ENCODE measurements around the gene RCAN3.
A peak's percentile ranks its signal among the peaks of the same experiment; 100 is the strongest.

Gene RCAN3

DNA sequence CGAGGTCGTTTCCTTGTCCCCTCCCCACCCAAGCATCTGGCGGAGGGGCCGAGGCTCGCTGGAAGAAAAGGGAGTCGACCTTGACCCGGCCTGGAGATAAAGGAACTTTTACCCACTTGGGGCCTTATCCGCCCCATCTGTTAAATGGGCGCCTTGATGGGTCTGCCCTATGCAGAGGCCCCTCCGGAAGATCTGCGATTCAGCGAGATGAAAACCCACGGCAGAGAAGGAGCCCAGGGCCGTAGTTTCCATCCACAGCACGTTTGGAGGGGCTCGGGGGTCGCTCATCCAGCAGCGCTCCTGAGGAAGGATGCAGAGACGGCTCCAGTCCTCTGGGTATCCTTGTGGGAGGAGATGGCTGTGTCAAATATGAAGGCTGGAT, 53.8 kb downstream of the RCAN3 start:
- Histone ChIP-seq H3K9me3 (ENCODE audit: severe bottlenecking) (no peaks in the 10 kb centered on the region), H3K27ac (ENCODE audit: poor library complexity, severe bottlenecking) (no peak overlapping the region), H3K4me3 (ENCODE audit: severe bottlenecking) (peak overlapping the region; percentile 24), H3K27me3 (ENCODE audit: insufficient read depth, poor library complexity, severe bottlenecking) (no peaks in the 10 kb centered on the region), H3K4me1 (ENCODE audit: insufficient read depth, poor library complexity, severe bottlenecking) (no peaks in the 10 kb centered on the region), H3K36me3 (ENCODE audit: low read depth) (no peaks in the 10 kb centered on the region)
- DNase-seq (ENCODE audit: low spot score), result no peak
- no peak for ATAC-seq (ENCODE audit: low read depth)
- TF ChIP-seq CTCF (IDR thresholded peaks at IDR 0.05; ENCODE audit: poor library complexity, severe bottlenecking), result no peak

- ATAC-seq (ENCODE audit: low read depth) (no peak), DNase-seq (ENCODE audit: low spot score) (no peak)
- Histone ChIP-seq H3K27me3 (ENCODE audit: insufficient read depth, poor library complexity, severe bottlenecking) (no peaks in the 10 kb centered on the region), H3K27ac (ENCODE audit: poor library complexity, severe bottlenecking) (no peak overlapping the region), H3K4me1 (ENCODE audit: insufficient read depth, poor library complexity, severe bottlenecking) (no peaks in the 10 kb centered on the region), H3K36me3 (ENCODE audit: low read depth) (no peaks in the 10 kb centered on the region), H3K9me3 (ENCODE audit: severe bottlenecking) (no peaks in the 10 kb centered on the region), H3K4me3 (ENCODE audit: severe bottlenecking) (no peak overlapping the region)
- TF ChIP-seq CTCF (IDR thresholded peaks at IDR 0.05; ENCODE audit: poor library complexity, severe bottlenecking), result no peak
Observed at GRCh38 chr1:24557220-24557619, 54.6 kb downstream of the RCAN3 start.

DNA sequence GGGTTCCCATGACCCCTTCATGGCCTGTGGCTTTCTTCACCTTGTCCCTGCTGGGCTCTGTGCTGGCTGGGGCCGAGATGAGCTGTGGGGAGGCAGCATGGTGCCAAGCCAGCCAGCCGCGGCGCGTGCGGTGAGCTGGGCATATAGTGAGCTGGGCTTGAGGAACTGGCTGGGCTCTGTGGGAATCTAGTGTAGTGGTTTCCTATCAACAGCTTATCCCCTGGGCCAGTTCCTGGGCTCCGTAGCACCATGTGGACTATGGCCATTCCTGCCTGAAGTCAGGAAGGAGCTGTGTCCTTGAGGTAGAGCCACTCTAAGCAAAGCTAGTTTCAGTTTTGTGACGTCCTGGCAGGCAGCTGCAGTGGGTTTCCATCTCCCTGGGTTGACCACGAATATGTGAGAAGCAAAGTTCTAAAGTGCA, 55.1 kb downstream of the RCAN3 start:
- Histone ChIP-seq H3K9me3 (ENCODE audit: severe bottlenecking) (no peaks in the 10 kb centered on the region), H3K27me3 (ENCODE audit: insufficient read depth, poor library complexity, severe bottlenecking) (no peaks in the 10 kb centered on the region), H3K4me3 (ENCODE audit: severe bottlenecking) (no peak overlapping the region), H3K36me3 (ENCODE audit: low read depth) (no peaks in the 10 kb centered on the region), H3K27ac (ENCODE audit: poor library complexity, severe bottlenecking) (no peak overlapping the region), H3K4me1 (ENCODE audit: insufficient read depth, poor library complexity, severe bottlenecking) (peaks cover under 1% of the 10 kb centered on the region)
- no peak for TF ChIP-seq CTCF (IDR thresholded peaks at IDR 0.05; ENCODE audit: poor library complexity, severe bottlenecking)
- no peak for ATAC-seq (ENCODE audit: low read depth)
- no peak for DNase-seq (ENCODE audit: low spot score)

GRCh38 chr1:24558455-24558854, 55.8 kb downstream of the RCAN3 start:
- H3K4me1 ChIP-seq (ENCODE audit: insufficient read depth, poor library complexity, severe bottlenecking), result peaks cover 5% of the 10 kb centered on the region
- no peaks in the 10 kb centered on the region for H3K9me3 ChIP-seq (ENCODE audit: severe bottlenecking)
- no peak overlapping the region for H3K4me3 ChIP-seq (ENCODE audit: severe bottlenecking)
- no peak for DNase-seq (ENCODE audit: low spot score)
- no peak for TF ChIP-seq CTCF (IDR thresholded peaks at IDR 0.05; ENCODE audit: poor library complexity, severe bottlenecking)
- no peak overlapping the region for H3K27ac ChIP-seq (ENCODE audit: poor library complexity, severe bottlenecking)
- no peaks in the 10 kb centered on the region for H3K27me3 ChIP-seq (ENCODE audit: insufficient read depth, poor library complexity, severe bottlenecking)
- no peak for ATAC-seq (ENCODE audit: low read depth)
- H3K36me3 ChIP-seq (ENCODE audit: low read depth), result no peaks in the 10 kb centered on the region

- H3K4me1 ChIP-seq (ENCODE audit: insufficient read depth, poor library complexity, severe bottlenecking), result peaks cover 5% of the 10 kb centered on the region
- H3K27me3 ChIP-seq (ENCODE audit: insufficient read depth, poor library complexity, severe bottlenecking), result no peaks in the 10 kb centered on the region
- no peak overlapping the region for H3K4me3 ChIP-seq (ENCODE audit: severe bottlenecking)
- no peaks in the 10 kb centered on the region for H3K36me3 ChIP-seq (ENCODE audit: low read depth)
- ATAC-seq (ENCODE audit: low read depth), result peak; percentile 73
- H3K27ac ChIP-seq (ENCODE audit: poor library complexity, severe bottlenecking), result no peak overlapping the region
- DNase-seq (ENCODE audit: low spot score), result no peak
- no peak for TF ChIP-seq CTCF (IDR thresholded peaks at IDR 0.05; ENCODE audit: poor library complexity, severe bottlenecking)
- H3K9me3 ChIP-seq (ENCODE audit: severe bottlenecking), result no peaks in the 10 kb centered on the region
Observed at GRCh38 chr1:24558902-24559791, 56.5 kb downstream of the RCAN3 start.

All from RWPE2 (cell line).